K562 (cell line): Measurements from ENCODE around the gene MACROD2. TPM values are rescaled to one million over a fixed set of nuclear protein-coding genes. Genes with fewer than 3 reads are reported as not detected.

ENCODE experiments used
- ATAC-seq: fragments of 200-7000 bp; cut with Tn5 transposase; 3 replicates; pipeline ENCODE4 v1.9.1; 2020; ENCODE audit warnings: moderate library complexity
- BruUV-seq: library from RNA; stranded (reverse); fragments of 400-500 nt; replicated peaks from 2 replicates; lab custom pipeline; 2021; lab: Mats Ljungman, UMichigan
- CTCF ChIA-PET: fragments of 300-600 bp; formaldehyde crosslinking; extraction: SDS; loops from one replicate; lab custom pipeline; 2021; ENCODE audit warnings: low intra/inter-chr PET ratio; lab: Yijun Ruan, JAX
- POLR2A ChIA-PET: fragments of 300-600, 350-650 bp; sonication (Branson Sonifier 250); formaldehyde crosslinking; extraction: SDS; loops from one replicate; lab custom pipeline; 2021; ENCODE audit warnings: antibody characterized with exemption, inconsistent platforms; lab: Yijun Ruan, JAX
- DNase-seq, 4 experiments: peaks; one replicate each; pipeline versions ENCODE4 v3.0.0 to v3.0.0-alpha.2; 2011 to 2018; ENCODE audit warnings: low spot score in 3 of 4, mixed read lengths in 3 of 4; ENCODE audit errors: extremely low read depth in 1 of 4
- FAIRE-seq: peaks from 2 replicates; lab custom pipeline; 2011; peaks lifted over from hg19 to GRCh38; lab: Jason Lieb, UNC
- H2AFZ ChIP-seq: 2 replicates; pipeline ENCODE4 v1.6.0; 2011; ENCODE audit warnings: low read depth, low read length, control low read depth, inconsistent platforms
- H3K27ac ChIP-seq: fragments of 200-600 bp; 3 replicates; pipeline ENCODE4 v1.8.0; 2011; ENCODE audit warnings: low read depth, mild to moderate bottlenecking, control low read depth, inconsistent platforms, low read length, moderate library complexity, mixed read lengths; ENCODE audit errors: extremely low read depth
- H3K27me3 ChIP-seq, 2 experiments: fragments of 300-600 bp in 1 of 2; 2 replicates in 1 of 2; 3 replicates in 1 of 2; pipeline versions ENCODE4 v1.6.0 to v1.8.0; 2011; ENCODE audit warnings: inconsistent platforms in 2 of 2, low read length in 2 of 2, mild to moderate bottlenecking in 1 of 2, mixed read lengths in 1 of 2, moderate library complexity in 1 of 2; ENCODE audit not compliant: control insufficient read depth in 2 of 2, insufficient read depth in 2 of 2
- H3K36me3 ChIP-seq: fragments of 300-600 bp; 3 replicates; pipeline ENCODE4 v1.8.0; 2011; ENCODE audit warnings: mild to moderate bottlenecking, low read length, inconsistent platforms; ENCODE audit not compliant: control insufficient read depth, insufficient read depth
- H3K4me1 ChIP-seq, 2 experiments: fragments of 200-600 bp in 1 of 2; replicated peaks in 1 of 2; 2 replicates in 1 of 2; 3 replicates in 1 of 2; pipeline versions ENCODE4 v1.5.1 to v1.8.0; 2011; ENCODE audit warnings: inconsistent platforms in 2 of 2, low read length in 2 of 2, mild to moderate bottlenecking in 1 of 2, mixed read lengths in 1 of 2, moderate library complexity in 1 of 2; ENCODE audit not compliant: control insufficient read depth in 2 of 2, insufficient read depth in 2 of 2
- H3K4me2 ChIP-seq: 2 replicates; pipeline ENCODE4 v1.6.1; 2011; ENCODE audit warnings: low read length, control low read depth, inconsistent platforms, mixed read lengths; ENCODE audit not compliant: insufficient read depth
- H3K4me3 ChIP-seq: fragments of 200-600 bp; sonication (generic), shearing (Covaris generic); 2 replicates; pipeline ENCODE4 v1.5.1; 2016; ENCODE audit warnings: control low read depth, inconsistent platforms
- H3K79me2 ChIP-seq: fragments of 200-600 bp; 3 replicates; pipeline ENCODE4 v1.8.0; 2011; ENCODE audit warnings: low read length, inconsistent platforms; ENCODE audit not compliant: control insufficient read depth, insufficient read depth
- H3K9ac ChIP-seq, 2 experiments: 2 replicates each; pipeline versions ENCODE4 v1.6.0 to v1.6.1; 2011; ENCODE audit warnings: low read depth in 2 of 2, low read length in 2 of 2, control low read depth in 1 of 2, inconsistent platforms in 1 of 2, mild to moderate bottlenecking in 1 of 2, mixed read lengths in 1 of 2; ENCODE audit not compliant: insufficient read depth in 1 of 2
- H3K9me1 ChIP-seq: one replicate; pipeline ENCODE4 v1.6.0; 2011; ENCODE audit warnings: inconsistent platforms, mild to moderate bottlenecking, low read length, moderate library complexity; ENCODE audit not compliant: control insufficient read depth, insufficient read depth
- H3K9me3 ChIP-seq: replicated peaks from 2 replicates; pipeline ENCODE4 v1.5.1; 2011; ENCODE audit warnings: low read depth, low read length, inconsistent platforms; ENCODE audit not compliant: control insufficient read depth, insufficient read depth
- H4K20me1 ChIP-seq: replicated peaks from 2 replicates; pipeline ENCODE4 v1.6.1; 2011; ENCODE audit warnings: low read length, inconsistent platforms, mixed read lengths; ENCODE audit not compliant: control insufficient read depth, insufficient read depth
- CREBBP ChIP-seq: IDR thresholded peaks from one replicate; pipeline ENCODE4 v1.6.1; 2012; ENCODE audit warnings: low read depth, mild to moderate bottlenecking, control low read depth, inconsistent platforms, low read length
- DNMT1 ChIP-seq: fragments of 450-650 bp; IDR thresholded peaks from 2 replicates; pipeline ENCODE4 v1.6.1; 2016; ENCODE audit warnings: antibody characterized with exemption, mild to moderate bottlenecking
- HMG20B ChIP-seq: fragments of 250-450 bp; sonication (Bioruptor Pico); IDR thresholded peaks from 2 replicates; pipeline ENCODE4 v1.5.0; 2021; ENCODE audit warnings: mild to moderate bottlenecking
- KLF13 ChIP-seq: fragments of 450-650 bp; IDR thresholded peaks from 2 replicates; pipeline ENCODE4 v1.6.1; 2016; ENCODE audit warnings: missing genetic modification characterization, low read depth, mild to moderate bottlenecking, missing compliant biosample characterization, moderate library complexity, borderline replicate concordance
- MCM2 ChIP-seq: fragments of 450-650 bp; IDR thresholded peaks from 2 replicates; pipeline ENCODE4 v1.6.1; 2017; ENCODE audit warnings: low read depth, mild to moderate bottlenecking
- MIER1 ChIP-seq: fragments of 450-650 bp; IDR thresholded peaks from 2 replicates; pipeline ENCODE4 v1.6.1; 2016; ENCODE audit warnings: antibody characterized with exemption, mild to moderate bottlenecking, low read depth
- SPI1 ChIP-seq: IDR thresholded peaks from 2 replicates; pipeline ENCODE4 v1.6.1; 2011; ENCODE audit warnings: low read depth, low read length, control low read depth, borderline replicate concordance
- ZC3H11A ChIP-seq: IDR thresholded peaks from 2 replicates; pipeline ENCODE4 v1.6.1; 2012; ENCODE audit warnings: low read depth, low read length, improper control_type of control experiment
- ZNF551 ChIP-seq: fragments of 250-450 bp; sonication (Bioruptor Pico); IDR thresholded peaks from 2 replicates; pipeline ENCODE4 v1.5.0; 2021; ENCODE audit warnings: mild to moderate bottlenecking, moderate library complexity
- WGBS: fragments of 100-300 bp; shearing (Covaris generic); methylation state at CpG from one replicate; pipeline ENCODE4 v1.1.6; 2016; ENCODE audit warnings: low coverage, mixed read lengths; ENCODE audit not compliant: insufficient coverage; ENCODE audit errors: missing lambda C conversion rate; 5-methylcytosine and 5-hydroxymethylcytosine counted together
- in situ Hi-C: fragments of 300-500 bp; cut with MboI; formaldehyde crosslinking; loops from 4 replicates; pipeline ENCODE4 v1.15.0; 2018; ENCODE audit warnings: inconsistent platforms, mixed read lengths
- intact Hi-C: fragments of 100-400 bp; cut with micrococcal nuclease; formaldehyde crosslinking; loops from 2 replicates; pipeline ENCODE4 v1.14.2; 2022
- polyA plus RNA-seq, 8 experiments: library from polyadenylated mRNA; depleted of rRNA in 4 of 8; stranded (reverse) in 5 of 8; unstranded in 3 of 8; fragments of >200 nt; fragmentation: Nextera tagmentation in 2 of 8; fragmentation: Illumina TruSeq in 1 of 8; extraction: Ambion mirVana in 2 of 8; extraction: Trizol in 1 of 8; gene quantifications; 2 replicates each; pipeline versions ENCODE4 v1.2.1 to v1.2.3, GENCODE V29; 2011 to 2014; ENCODE audit warnings: inconsistent platforms in 1 of 8, missing spikeins in 1 of 8
- total RNA-seq, 7 experiments: library from RNA; depleted of rRNA in 6 of 7; stranded (reverse); fragments of >200 nt in 6 of 7; fragmentation: Illumina TruSeq in 2 of 7; extraction: Trizol in 2 of 7; gene quantifications; 2 replicates each; pipeline versions ENCODE4 v1.2.1 to v1.2.3, GENCODE V29; 2011 to 2021; ENCODE audit warnings: low replicate concordance in 1 of 7

The MACROD2 gene
- total and polyA plus RNA-seq, 9 of the 15 experiments (the other 6 are each of a cell fraction or from before 2014, with no cell fraction given), result not detected

GRCh38 chr20:15593081-15593480 lies 1597.8 kb downstream of the MACROD2 start:
- no peak for FAIRE-seq
- WGBS, result 0% methylated on average over 3 of the region's 4 CpGs
- Histone ChIP-seq H3K36me3 (no peaks in the 10 kb centered on the region), H3K9me3 (no peaks in the 10 kb centered on the region), H3K27ac (no peak overlapping the region), H3K79me2 (no peaks in the 10 kb centered on the region), H2AFZ (no peak overlapping the region), H3K4me1 (no peaks in the 10 kb centered on the region), H3K9ac (no peak overlapping the region), H3K9me1 (no peaks in the 10 kb centered on the region), H3K4me3 (no peak overlapping the region), H4K20me1 (no peaks in the 10 kb centered on the region), H3K4me2 (no peak overlapping the region), H3K27me3 (no peaks in the 10 kb centered on the region)
- ChIA-PET CTCF (no interaction called here), POLR2A (no interaction called here)
- no peak for ATAC-seq
- intact Hi-C loops (no loop called here), in situ Hi-C loops (no loop called here)
- BruUV-seq, result no TSS peak
- DNase-seq, result no peak
- no peak for TF ChIP-seq MIER1
- no peak for TF ChIP-seq SPI1
- TF ChIP-seq ZNF551 (CRISPR knock-in tag), result no peak
- TF ChIP-seq HMG20B (CRISPR knock-in tag), result no peak
- no peak for TF ChIP-seq KLF13
- TF ChIP-seq MCM2, result no peak
- no peak for TF ChIP-seq ZC3H11A
- TF ChIP-seq CREBBP, result no peak
- no peak for TF ChIP-seq DNMT1
